ENCODE measurements around the gene KLHL14. TPM values are rescaled to one million over a fixed set of nuclear protein-coding genes. Genes with fewer than 3 reads are reported as not detected.

KLHL14 gene
- total and polyA plus RNA-seq, 2 donors (not counting 3 experiments of a cell fraction or from before 2014, with no cell fraction given): not detected

GRCh38 chr18:32742579-32742978 lies 30.2 kb downstream of the KLHL14 start:
- Histone ChIP-seq H3K9me3 (replicated peaks; ENCODE audit: control insufficient read depth, insufficient read depth, low read length) (no peaks in the 10 kb centered on the region), H3K27ac (ENCODE audit: insufficient read depth, low read depth, low read length) (no peak overlapping the region), H3K36me3 (ENCODE audit: control insufficient read depth in 2 of 2, extremely low read depth in 1 of 2, insufficient read depth in 2 of 2, low read length in 2 of 2) (no peaks in the 10 kb centered on the region), H3K9me1 (replicated peaks; ENCODE audit: control insufficient read depth, extremely low read depth, insufficient read depth, low read length) (no peaks in the 10 kb centered on the region), H4K20me1 (replicated peaks; ENCODE audit: control insufficient read depth, extremely low read depth, insufficient read depth, low read length) (no peaks in the 10 kb centered on the region), H3K4me2 (ENCODE audit: insufficient read depth, low read length) (no peak overlapping the region), H3K79me2 (ENCODE audit: control insufficient read depth, insufficient read depth, low read length) (no peaks in the 10 kb centered on the region), H3K9ac (replicated peaks; ENCODE audit: extremely low read depth, insufficient read depth, low read length) (no peak overlapping the region), H3K4me1 (ENCODE audit: control insufficient read depth, extremely low read depth, insufficient read depth, low read length) (peaks cover 4% of the 10 kb centered on the region), H3K27me3 (ENCODE audit: control insufficient read depth in 2 of 2, insufficient read depth in 2 of 2, low read length in 2 of 2) (no peaks in the 10 kb centered on the region), H2AFZ (ENCODE audit: low read depth, low read length) (no peak overlapping the region), H3K4me3 (replicated peaks in 1 of 3; ENCODE audit: insufficient read depth in 1 of 3, low read depth in 1 of 3, low read length in 3 of 3) (no peak overlapping the region)
- CTCF ChIA-PET: interaction anchor here (0.7 to 1.1 kb wide), 4 partner anchors 11 to 28 kb away, joined by 3 to 4 read pairs (median 3); no protein-coding TSS in a partner anchor
- intact Hi-C loops (cut with micrococcal nuclease): no loop called here
- TF ChIP-seq POLR2A (IDR thresholded peaks at IDR 0.05; ENCODE audit: low read depth, low read length) (no peak), POLR2AphosphoS5 (IDR thresholded peaks at IDR 0.05; ENCODE audit: insufficient read depth, low read depth, low read length) (no peak), MAX (IDR thresholded peaks at IDR 0.05; ENCODE audit: insufficient read depth, insufficient read length) (no peak), MYC (IDR thresholded peaks at IDR 0.05; ENCODE audit: low read depth, low read length) (no peak), GATA2 (IDR thresholded peaks at IDR 0.05; ENCODE audit: insufficient read depth, insufficient read length, low read depth, low read length) (no peak), EZH2 (IDR thresholded peaks at IDR 0.05; ENCODE audit: borderline replicate concordance, low read depth, low read length, severe bottlenecking) (no peak), JUN (IDR thresholded peaks at IDR 0.05; ENCODE audit: borderline replicate concordance, insufficient read depth, insufficient read length, low read depth) (no peak), FOS (IDR thresholded peaks at IDR 0.05; ENCODE audit: borderline replicate concordance, insufficient read depth, low read length) (no peak)
- TF ChIP-seq, protein P1, sequence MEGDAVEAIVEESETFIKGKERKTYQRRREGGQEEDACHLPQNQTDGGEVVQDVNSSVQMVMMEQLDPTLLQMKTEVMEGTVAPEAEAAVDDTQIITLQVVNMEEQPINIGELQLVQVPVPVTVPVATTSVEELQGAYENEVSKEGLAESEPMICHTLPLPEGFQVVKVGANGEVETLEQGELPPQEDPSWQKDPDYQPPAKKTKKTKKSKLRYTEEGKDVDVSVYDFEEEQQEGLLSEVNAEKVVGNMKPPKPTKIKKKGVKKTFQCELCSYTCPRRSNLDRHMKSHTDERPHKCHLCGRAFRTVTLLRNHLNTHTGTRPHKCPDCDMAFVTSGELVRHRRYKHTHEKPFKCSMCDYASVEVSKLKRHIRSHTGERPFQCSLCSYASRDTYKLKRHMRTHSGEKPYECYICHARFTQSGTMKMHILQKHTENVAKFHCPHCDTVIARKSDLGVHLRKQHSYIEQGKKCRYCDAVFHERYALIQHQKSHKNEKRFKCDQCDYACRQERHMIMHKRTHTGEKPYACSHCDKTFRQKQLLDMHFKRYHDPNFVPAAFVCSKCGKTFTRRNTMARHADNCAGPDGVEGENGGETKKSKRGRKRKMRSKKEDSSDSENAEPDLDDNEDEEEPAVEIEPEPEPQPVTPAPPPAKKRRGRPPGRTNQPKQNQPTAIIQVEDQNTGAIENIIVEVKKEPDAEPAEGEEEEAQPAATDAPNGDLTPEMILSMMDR (IDR thresholded peaks at IDR 0.05; ENCODE audit: extremely low read depth in 1 of 2, insufficient read depth in 1 of 2, low read depth in 1 of 2, low read length in 2 of 2): no peak
- FAIRE-seq: no peak
- no peak for DNase-seq (ENCODE audit: low read depth, low spot score)
- POLR2A ChIA-PET: no interaction called here
- dilution Hi-C loops (cut with MboI; ENCODE audit: extremely low pct_ligation_motif_present, low sequenced_read_pairs): no loop called here
- no TSS peak for BruUV-seq (replicated peaks)
